H1 (cell line): Measurements from ENCODE around the gene GPC2. TPM values are rescaled to one million over a fixed set of nuclear protein-coding genes. Genes with fewer than 3 reads are reported as not detected.

Experiments
- CHD1 ChIP-seq: IDR thresholded peaks from 2 replicates; pipeline ENCODE4 v1.6.1; 2012; ENCODE audit warnings: low read depth, low read length, improper control_type of control experiment
- KDM4A ChIP-seq: IDR thresholded peaks from one replicate; pipeline ENCODE4 v1.7.1; 2012; ENCODE audit warnings: low read depth, mild to moderate bottlenecking, moderate library complexity, low read length, inconsistent platforms; ENCODE audit not compliant: severe bottlenecking
- SP1 ChIP-seq: IDR thresholded peaks from 2 replicates; pipeline ENCODE4 v1.6.1; 2011; ENCODE audit warnings: low read depth, low read length
- SRF ChIP-seq: IDR thresholded peaks from 2 replicates; pipeline ENCODE4 v1.6.1; 2011; ENCODE audit warnings: mild to moderate bottlenecking, low read depth, low read length, moderate library complexity
- polyA plus RNA-seq, 7 experiments: library from polyadenylated mRNA; depleted of rRNA in 3 of 7; stranded (reverse) in 5 of 7; unstranded in 2 of 7; fragments of >200 nt in 5 of 7; fragments of 200-250 nt in 2 of 7; gene quantifications; 1 replicate in 5 of 7; 2 replicates in 1 of 7; 4 replicates in 1 of 7; pipeline versions ENCODE4 v1.2.1 to v1.2.3, GENCODE V29; 2011 to 2013; ENCODE audit warnings: missing spikeins in 2 of 7, mixed read lengths in 2 of 7
- total RNA-seq: library from RNA; stranded (reverse); fragmentation: NEBNext Ultra II Directional; extraction: Animal tissue kit (Norgen Biotek cat#: 25700); gene quantifications from 2 replicates; pipeline ENCODE4 v1.2.1, GENCODE V29; 2021

Gene GPC2
- total and polyA plus RNA-seq, 2 of the 8 experiments (the other 6 are each of a cell fraction or from before 2014, with no cell fraction given) = 25.3 to 44.8 TPM

- no peak for TF ChIP-seq SP1
- TF ChIP-seq SRF = no peak
- no peak for TF ChIP-seq KDM4A
- no peak for TF ChIP-seq CHD1
Measured at GRCh38 chr7:100221767-100222444, 44.7 kb upstream of the GPC2 start (continued).
